Natural killer cell (primary cell): ENCODE data around the gene TMEM138. TPM values are rescaled to one million over a fixed set of nuclear protein-coding genes. Genes with fewer than 3 reads are reported as not detected.
A peak's percentile ranks its signal among the peaks of the same experiment; 100 is the strongest.

Experiments
- ATAC-seq, 3 donors: fragments of 150-1000 bp in 2 of 3; fragments of 200-7000 bp in 1 of 3; cut with Tn5 transposase; 1 replicate in 1 of 3; 2 replicates in 2 of 3; pipeline ENCODE4 v1.10.0; 2021; ENCODE audit warnings: mild to moderate bottlenecking in 2 of 3, moderate library complexity in 2 of 3
- DNase-seq, 2 donors: peaks; one replicate each; pipeline versions ENCODE4 v3.0.0 to v3.0.0-alpha.2; 2013 to 2021; ENCODE audit warnings: mixed read lengths in 1 of 2
- H3K27ac ChIP-seq: one replicate; pipeline ENCODE4 v1.5.1; 2013; ENCODE audit warnings: mild to moderate bottlenecking, low read length
- H3K27me3 ChIP-seq: one replicate; pipeline ENCODE4 v1.6.1; 2013; ENCODE audit warnings: low read length; ENCODE audit not compliant: control insufficient read depth, insufficient read depth
- H3K36me3 ChIP-seq: one replicate; pipeline ENCODE4 v1.6.1; 2013; ENCODE audit warnings: low read length; ENCODE audit not compliant: control insufficient read depth, insufficient read depth
- H3K4me1 ChIP-seq: one replicate; pipeline ENCODE4 v1.6.1; 2013; ENCODE audit warnings: low read length; ENCODE audit not compliant: control insufficient read depth, insufficient read depth
- H3K4me3 ChIP-seq: one replicate; pipeline ENCODE4 v1.5.1; 2013; ENCODE audit warnings: low read length
- H3K9me3 ChIP-seq: one replicate; pipeline ENCODE4 v1.6.1; 2013; ENCODE audit warnings: low read length; ENCODE audit not compliant: control insufficient read depth, insufficient read depth
- H3K27ac Mint-ChIP-seq, 2 donors: one replicate each; pipeline ENCODE4 v1.8.0; 2022; ENCODE audit warnings: mild to moderate bottlenecking in 2 of 2, mixed read lengths in 2 of 2, moderate library complexity in 1 of 2
- H3K27me3 Mint-ChIP-seq, 2 donors: one replicate each; pipeline ENCODE4 v1.8.0; 2022; ENCODE audit warnings: low read depth in 2 of 2, mixed read lengths in 2 of 2
- H3K36me3 Mint-ChIP-seq: one replicate; pipeline ENCODE4 v1.8.0; 2022; ENCODE audit warnings: mixed read lengths
- H3K4me1 Mint-ChIP-seq, 2 donors: one replicate each; pipeline ENCODE4 v1.8.0; 2022; ENCODE audit warnings: mixed read lengths in 2 of 2
- H3K4me3 Mint-ChIP-seq: one replicate; pipeline ENCODE4 v1.8.0; 2022; ENCODE audit warnings: mild to moderate bottlenecking, moderate library complexity, mixed read lengths
- H3K9me3 Mint-ChIP-seq, 2 donors: one replicate each; pipeline ENCODE4 v1.8.0; 2022; ENCODE audit warnings: mixed read lengths in 2 of 2
- WGBS: methylation state at CpG from one replicate; pipeline ENCODE4 v1.1.7; 2013; ENCODE audit warnings: missing lambda C conversion rate; ENCODE audit not compliant: insufficient coverage; 5-methylcytosine and 5-hydroxymethylcytosine counted together
- intact Hi-C: fragments of 100-400 bp; cut with micrococcal nuclease; formaldehyde crosslinking; loops from one replicate; pipeline ENCODE4 v1.14.2; 2022
- total RNA-seq, 4 donors: library from RNA; stranded (reverse); fragments of 120-200 nt in 1 of 4; gene quantifications; one replicate each; pipeline versions ENCODE4 v1.2.3 to v1.2.4, GENCODE V29; 2013 to 2022
- TF ChIP-seq, protein P1 (sequence below): fragments of 200-600 bp; IDR thresholded peaks from one replicate; pipeline ENCODE4 v1.8.0; 2022; ENCODE audit warnings: antibody characterized with exemption

The TMEM138 gene
- total RNA-seq, 3 donors from 2014 or later (not counting 1 experiment from before 2014, with no cell fraction given), result 63.8 to 75.9 (median 66.5) TPM

DNA sequence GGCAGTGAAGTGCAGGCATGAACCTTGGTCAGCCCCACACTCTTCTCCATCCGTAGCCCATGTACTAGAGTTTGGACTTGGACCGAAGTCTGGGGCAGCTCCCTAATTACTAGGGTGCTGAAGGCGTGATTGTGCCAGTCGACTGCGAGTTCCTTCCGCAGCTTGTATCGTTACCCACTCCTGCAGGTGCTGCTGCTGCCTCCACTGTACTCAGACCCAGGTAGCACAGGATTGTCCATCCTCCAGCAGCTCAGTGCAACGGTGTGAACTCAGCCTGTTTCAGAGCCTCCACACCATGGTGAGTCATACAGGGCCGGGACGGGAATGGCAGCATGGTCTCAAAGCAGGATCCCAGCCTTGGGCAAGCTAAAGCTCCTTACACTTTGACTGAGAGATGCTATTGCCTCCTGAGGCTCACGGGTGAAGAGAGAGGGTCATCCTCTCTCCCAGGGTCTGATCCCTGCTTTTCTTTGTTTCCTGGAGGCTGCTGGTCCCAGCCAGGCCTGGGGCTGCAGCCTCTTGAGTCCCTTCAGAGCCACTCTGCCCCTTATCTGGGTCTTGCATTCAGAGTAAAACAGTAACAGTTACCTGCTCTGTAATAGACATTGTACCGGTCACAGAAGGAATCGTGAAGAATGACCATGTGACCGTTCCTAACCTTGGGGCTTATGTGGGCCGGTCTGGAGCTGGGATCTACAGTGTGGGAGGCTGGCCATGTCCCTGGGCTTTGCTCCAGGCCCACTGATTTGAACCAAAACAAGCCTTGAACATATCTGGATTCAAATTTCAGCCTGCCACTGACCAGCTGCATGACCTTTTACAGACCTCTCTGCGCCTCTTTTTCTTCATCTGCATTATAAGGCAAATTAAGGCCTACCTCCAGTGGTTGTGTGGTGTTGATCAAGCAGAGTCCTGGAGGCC is 27.5 kb upstream of the TMEM138 start:
- Histone ChIP-seq H3K4me1 (peaks cover 36% of the 10 kb centered on the region), H3K36me3 (peaks cover 8% of the 10 kb centered on the region), H3K27me3 (no peaks in the 10 kb centered on the region), H3K9me3 (no peaks in the 10 kb centered on the region), H3K4me3 (no peak overlapping the region), H3K27ac (no peak overlapping the region)
- Mint-ChIP-seq H3K27ac (peak overlapping the region; percentile 85 to 95), H3K4me3 (peak overlapping the region; percentile 87), H3K4me1 (peaks cover 28 to 48% of the 10 kb centered on the region in 2 donors), H3K9me3 (no peaks in the 10 kb centered on the region), H3K27me3 (no peaks in the 10 kb centered on the region), H3K36me3 (no peaks in the 10 kb centered on the region)
- WGBS, result 97% methylated on average over 15 of the region's 16 CpGs
- TF ChIP-seq, protein P1, sequence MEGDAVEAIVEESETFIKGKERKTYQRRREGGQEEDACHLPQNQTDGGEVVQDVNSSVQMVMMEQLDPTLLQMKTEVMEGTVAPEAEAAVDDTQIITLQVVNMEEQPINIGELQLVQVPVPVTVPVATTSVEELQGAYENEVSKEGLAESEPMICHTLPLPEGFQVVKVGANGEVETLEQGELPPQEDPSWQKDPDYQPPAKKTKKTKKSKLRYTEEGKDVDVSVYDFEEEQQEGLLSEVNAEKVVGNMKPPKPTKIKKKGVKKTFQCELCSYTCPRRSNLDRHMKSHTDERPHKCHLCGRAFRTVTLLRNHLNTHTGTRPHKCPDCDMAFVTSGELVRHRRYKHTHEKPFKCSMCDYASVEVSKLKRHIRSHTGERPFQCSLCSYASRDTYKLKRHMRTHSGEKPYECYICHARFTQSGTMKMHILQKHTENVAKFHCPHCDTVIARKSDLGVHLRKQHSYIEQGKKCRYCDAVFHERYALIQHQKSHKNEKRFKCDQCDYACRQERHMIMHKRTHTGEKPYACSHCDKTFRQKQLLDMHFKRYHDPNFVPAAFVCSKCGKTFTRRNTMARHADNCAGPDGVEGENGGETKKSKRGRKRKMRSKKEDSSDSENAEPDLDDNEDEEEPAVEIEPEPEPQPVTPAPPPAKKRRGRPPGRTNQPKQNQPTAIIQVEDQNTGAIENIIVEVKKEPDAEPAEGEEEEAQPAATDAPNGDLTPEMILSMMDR, result no peak
- ATAC-seq (no peak), DNase-seq (peak in 1 of 2 donors; percentile 19)
- intact Hi-C loops, result loop anchor here (5.0 kb wide), 1 partner anchor 103 kb away; no protein-coding TSS in a partner anchor

DNA sequence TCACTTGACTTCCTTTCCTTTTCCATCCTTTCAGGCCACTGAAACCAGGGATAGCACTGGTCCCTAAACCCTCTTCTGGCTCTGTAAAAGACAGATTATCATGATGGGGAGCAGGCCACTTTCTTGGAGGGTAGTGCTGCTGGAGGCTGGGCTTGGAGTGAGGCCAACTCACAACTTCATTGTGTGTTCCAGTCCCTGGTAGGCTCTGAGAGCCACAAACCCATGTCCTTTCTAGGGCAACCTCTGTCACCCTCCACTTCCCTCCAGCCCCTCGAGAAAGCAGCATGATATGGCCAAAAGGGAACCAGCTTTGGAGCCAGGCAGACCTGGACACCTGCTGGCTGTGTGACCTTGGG is 26.8 kb upstream of the TMEM138 start:
- Histone ChIP-seq H3K9me3 (no peaks in the 10 kb centered on the region), H3K4me3 (no peak overlapping the region), H3K36me3 (peaks cover 3% of the 10 kb centered on the region), H3K27ac (no peak overlapping the region), H3K27me3 (no peaks in the 10 kb centered on the region), H3K4me1 (peaks cover 36% of the 10 kb centered on the region)
- H3K4me3 Mint-ChIP-seq, result peak overlapping the region; percentile 17
- DNase-seq, result no peak
- 87% methylated on average over 1 of the region's 1 CpG for WGBS
- no peak for ATAC-seq
- no peaks in the 10 kb centered on the region for H3K9me3 Mint-ChIP-seq
- no peaks in the 10 kb centered on the region for H3K27me3 Mint-ChIP-seq
- TF ChIP-seq, protein P1, result no peak
- no peaks in the 10 kb centered on the region for H3K36me3 Mint-ChIP-seq
- intact Hi-C loops, result loop anchor here (5.0 kb wide), 1 partner anchor 102 kb away; no protein-coding TSS in a partner anchor
- H3K27ac Mint-ChIP-seq, result peak overlapping the region in 1 of 2 donors; percentile 85
- peaks cover 28 to 43% of the 10 kb centered on the region in 2 donors for H3K4me1 Mint-ChIP-seq

DNA sequence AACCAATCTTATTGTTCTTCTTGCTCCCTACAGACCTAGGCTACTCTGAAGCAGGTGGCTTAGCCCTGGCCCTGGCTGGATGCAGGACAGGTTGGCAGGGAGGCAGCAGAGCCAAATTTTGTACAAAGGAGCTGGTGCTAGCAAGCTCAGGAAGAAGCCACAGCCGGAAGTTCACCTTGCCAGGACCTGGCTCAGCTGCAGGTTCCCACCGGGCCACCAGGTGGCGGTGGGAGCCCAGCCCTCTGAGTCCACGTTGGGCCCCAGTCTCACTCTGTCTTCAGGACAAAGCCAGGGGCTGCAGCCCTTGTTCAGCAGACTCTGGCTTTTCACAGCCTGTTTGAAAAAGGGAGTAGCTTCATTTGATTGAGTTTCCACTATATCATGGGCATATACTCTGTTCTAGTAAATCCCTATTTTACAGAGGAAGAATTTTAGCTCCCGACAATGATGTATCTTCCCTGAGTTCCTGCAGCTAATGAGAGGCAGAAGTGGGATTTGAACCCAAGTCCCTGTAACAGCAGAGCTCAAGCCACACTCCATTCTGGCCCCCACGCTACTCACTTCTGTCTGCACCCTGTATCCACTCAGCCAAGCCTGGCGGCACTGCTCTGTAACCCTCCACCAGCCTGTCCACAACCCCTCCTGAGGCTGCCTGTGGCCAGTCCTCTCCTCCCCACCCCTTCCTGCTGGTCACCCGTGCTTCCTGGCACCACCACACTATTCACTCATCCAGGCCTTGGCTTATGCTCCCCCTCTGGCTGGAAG is 25.8 kb upstream of the TMEM138 start:
- Mint-ChIP-seq H3K27ac (peak overlapping the region in 1 of 2 donors; percentile 56), H3K4me1 (peaks cover 22 to 35% of the 10 kb centered on the region in 2 donors), H3K36me3 (no peaks in the 10 kb centered on the region), H3K27me3 (no peaks in the 10 kb centered on the region), H3K9me3 (no peaks in the 10 kb centered on the region), H3K4me3 (no peak overlapping the region)
- H3K4me3 ChIP-seq, result no peak overlapping the region
- TF ChIP-seq, protein P1, result peak; percentile 89
- H3K27me3 ChIP-seq, result no peaks in the 10 kb centered on the region
- DNase-seq (peak; percentile 74 to 93), ATAC-seq (peak; percentile 56 to 73 (median 60))
- H3K27ac ChIP-seq, result peak overlapping the region; percentile 42
- peaks cover 3% of the 10 kb centered on the region for H3K36me3 ChIP-seq
- 32% methylated on average over 8 of the region's 8 CpGs for WGBS
- no peaks in the 10 kb centered on the region for H3K9me3 ChIP-seq
- H3K4me1 ChIP-seq, result peaks cover 33% of the 10 kb centered on the region
- intact Hi-C loops, result loop anchor here (1.0 to 5.0 kb wide), 3 partner anchors 49 to 101 kb away; partner anchors contain the start of gene TMEM216
